Hepatic stellate cell (primary cell): ENCODE results near the gene SH3PXD2A.
"Not testable (repeated sequence)": the region's sequence is repeated elsewhere in the genome, so short reads cannot be mapped to it uniquely, and the experiment has no call there.

Experiments used
- DNase-seq: peaks from one replicate; pipeline ENCODE4 v3.0.0; 2011; ENCODE audit warnings: low spot score

SH3PXD2A gene

DNA sequence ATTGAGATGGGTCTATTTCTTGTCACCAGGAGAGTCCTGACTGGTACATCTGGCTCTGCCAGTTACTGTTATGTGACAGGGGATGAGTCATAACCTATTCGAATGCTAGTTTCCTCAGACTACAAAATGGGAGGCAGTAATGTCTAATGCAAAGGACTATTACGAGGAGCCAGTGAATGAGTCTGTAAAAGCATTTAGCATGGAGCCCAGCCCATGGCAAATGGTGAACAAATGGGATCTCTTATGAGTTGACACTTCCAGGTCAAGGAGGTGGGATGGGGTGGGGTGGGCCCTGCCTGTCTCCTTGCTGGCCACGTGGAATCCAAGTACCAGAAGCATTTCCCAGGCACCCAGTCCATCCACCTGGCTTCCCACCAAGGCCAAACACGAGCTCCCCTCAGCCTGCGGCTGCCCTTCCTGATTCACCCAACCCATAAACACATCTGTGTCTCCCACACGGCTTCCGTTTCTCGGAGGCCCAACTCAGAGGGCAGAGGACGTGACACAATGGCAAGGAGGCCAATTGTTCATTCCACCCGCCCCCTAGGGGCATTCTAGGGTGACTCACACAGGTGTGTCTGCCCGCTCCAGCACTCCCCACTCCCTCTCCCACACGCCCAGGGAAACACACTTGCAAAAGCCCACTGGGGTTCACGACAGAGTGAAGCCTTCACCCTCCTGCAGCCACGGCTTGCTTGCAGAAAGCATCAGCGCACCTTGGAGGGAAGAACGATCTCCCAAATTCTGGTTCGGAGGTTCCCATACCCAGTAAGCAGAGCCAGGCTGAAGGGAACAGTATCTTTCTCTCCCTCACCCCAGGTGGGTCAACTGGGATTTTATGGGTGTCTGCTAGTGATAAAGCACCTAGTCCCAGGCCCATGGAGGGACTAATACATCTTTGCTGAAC, 109.8 kb downstream of the SH3PXD2A start:
- DNase-seq = no peak

DNA sequence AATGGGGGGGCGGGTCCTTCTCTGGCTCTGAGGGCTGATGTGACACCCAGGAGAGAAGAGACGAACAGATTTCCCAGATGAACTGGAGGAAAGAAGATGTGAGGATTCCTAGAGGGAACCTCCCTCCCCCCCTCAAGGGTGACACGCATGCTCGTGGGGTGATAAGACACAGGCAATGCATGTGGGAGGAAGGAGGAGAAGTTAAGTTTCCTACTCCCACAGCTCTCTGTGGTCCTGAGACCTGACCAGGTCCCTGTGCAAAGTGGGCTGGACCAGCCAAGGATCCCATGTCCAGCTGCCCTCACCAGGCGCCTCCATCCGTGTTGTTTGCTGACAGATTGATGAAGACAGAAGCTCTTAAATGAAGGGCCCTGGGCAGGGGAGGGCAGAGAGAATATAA, 112.6 kb downstream of the SH3PXD2A start:
- no peak for DNase-seq

- no peak for DNase-seq
These were observed 114.8 kb downstream of the SH3PXD2A start for GRCh38 chr10:103740611-103741010.

- peak; percentile 86 for DNase-seq
These were observed 116.2 kb downstream of the SH3PXD2A start for GRCh38 chr10:103739039-103739764.

GRCh38 chr10:103737735-103738367, 117.5 kb downstream of the SH3PXD2A start:
- DNase-seq = no peak

GRCh38 chr10:103736763-103737162, 118.6 kb downstream of the SH3PXD2A start:
- DNase-seq = no peak

DNA sequence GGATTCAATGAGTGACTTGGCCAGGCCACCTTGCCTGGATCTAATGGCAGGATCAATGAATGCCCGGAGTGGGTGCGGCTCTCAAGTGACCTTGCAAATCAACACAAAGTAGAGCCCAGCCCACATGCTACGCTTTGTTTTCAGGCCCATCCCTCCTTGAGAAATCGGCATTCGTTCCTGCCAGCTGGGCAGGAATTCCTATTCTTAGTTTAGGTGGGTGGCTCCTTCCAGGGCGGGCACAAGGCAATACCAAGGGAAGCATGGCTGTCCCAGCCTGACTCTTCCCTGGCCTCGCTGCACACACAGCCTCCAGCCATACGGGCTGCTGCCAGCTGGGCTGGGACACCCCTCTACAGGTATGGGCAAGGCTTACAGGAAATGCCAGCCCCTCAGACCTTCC, 119.3 kb downstream of the SH3PXD2A start:
- no peak for DNase-seq

DNA sequence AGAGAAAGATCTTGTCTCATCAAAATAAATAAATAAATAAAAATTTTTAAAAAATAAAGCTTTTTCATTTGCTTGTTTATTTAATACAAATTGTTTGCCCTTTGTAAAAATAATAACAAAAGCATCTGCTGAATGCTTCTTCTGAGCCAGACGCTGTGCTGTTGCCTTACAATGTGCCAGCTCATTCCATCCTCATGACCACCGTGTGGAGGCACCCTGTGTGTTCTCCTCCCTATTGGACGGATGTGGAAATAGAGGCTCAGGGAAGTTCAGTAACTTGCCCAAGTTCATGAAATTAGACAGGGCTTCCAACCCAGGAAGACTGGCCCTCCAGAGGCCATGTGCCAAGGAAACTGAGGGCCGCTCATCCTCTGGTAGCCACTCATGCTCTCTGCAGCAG, 120.6 kb downstream of the SH3PXD2A start:
- DNase-seq = no peak

DNA sequence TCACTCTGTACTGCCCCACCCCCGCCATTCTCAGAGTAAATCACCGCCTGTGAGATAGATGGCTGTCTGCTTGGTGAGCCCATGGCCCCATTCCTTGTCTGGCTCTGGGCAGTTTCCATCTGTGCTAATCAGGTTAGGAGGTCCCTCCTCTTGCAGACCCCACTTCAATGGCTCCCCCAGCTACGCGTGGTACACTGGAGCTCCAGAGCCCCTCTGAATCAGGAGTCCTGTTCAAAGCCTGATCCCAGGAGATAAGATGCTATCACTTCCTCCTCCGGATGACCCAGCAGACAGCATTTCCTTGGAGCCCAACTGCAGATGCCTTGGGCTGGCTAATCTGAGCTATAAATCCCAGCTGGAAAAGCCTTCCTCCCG, 122.3 kb downstream of the SH3PXD2A start:
- no peak for DNase-seq

DNA sequence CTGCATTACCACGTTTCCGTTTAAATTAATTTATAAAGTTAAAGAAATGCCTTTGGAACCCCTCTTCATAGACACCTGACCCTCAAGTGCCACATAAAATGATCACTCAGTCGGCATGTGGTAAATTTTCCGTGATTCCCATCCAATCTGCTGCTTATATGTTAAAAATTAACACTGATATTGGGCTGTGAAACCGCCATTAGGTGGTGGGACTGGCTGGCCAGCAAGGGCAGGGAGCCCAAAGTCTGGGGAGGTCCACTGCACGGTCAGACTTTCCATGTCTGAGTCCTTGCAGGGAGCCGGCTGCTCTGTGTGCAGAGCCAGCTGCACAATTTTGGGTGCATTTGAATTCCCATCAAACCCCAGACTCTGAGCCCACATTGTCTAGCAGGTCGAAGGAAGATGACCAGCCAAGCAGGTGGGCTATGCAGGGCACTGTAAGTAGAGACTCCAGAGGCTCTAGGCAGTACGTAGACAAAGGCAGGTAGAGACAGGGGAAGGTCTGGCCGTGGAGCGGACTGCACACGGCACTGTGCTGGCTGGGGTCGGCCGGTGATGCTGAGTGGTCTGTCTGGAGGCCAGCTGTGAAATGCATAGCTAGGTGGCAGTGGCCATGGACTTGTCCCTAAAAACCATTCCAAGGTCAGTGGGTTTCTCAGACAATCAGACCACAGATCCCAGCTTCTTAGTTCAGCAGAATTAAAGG, 122.9 kb downstream of the SH3PXD2A start:
- no peak for DNase-seq

- DNase-seq = no peak
These were observed 123.6 kb downstream of the SH3PXD2A start for GRCh38 chr10:103731609-103732270.

GRCh38 chr10:103731026-103731425, 124.3 kb downstream of the SH3PXD2A start:
- DNase-seq = not testable (repeated sequence)

GRCh38 chr10:103729851-103730250, 125.5 kb downstream of the SH3PXD2A start:
- DNase-seq = no peak

DNA sequence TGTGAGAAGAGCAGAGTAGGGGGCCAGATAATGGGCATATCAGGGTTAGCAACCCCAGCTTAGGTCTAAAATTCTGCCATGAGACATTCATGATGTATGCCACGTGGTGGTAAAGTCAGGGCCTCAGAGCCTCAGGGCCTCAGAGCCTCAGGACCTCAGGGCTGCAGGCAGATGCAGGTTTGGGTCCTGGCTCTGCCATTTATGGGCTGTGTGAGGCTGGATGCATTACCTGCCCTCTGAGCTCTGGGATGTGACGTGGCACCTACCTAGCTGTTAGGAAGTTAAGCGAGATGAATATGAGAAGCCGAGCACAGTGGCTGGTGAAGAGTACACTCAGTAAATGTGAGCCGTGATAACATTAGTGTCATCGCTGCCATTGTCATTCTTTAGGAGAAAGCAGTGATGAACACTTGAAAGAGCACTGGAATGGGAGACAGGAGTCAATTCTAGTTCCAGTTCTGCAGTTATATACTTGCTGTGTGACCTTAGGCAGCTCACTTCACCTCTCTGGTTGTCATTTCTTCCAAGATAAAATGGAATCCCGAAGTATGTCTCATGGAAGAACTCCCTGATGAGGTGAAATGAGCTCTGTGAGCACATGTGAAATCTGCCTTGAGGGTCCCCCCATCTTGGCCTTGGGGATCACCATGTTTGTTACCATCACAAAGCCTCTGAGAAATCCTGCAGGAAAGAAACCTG, 127.2 kb downstream of the SH3PXD2A start:
- DNase-seq = no peak

- DNase-seq = no peak
These were observed 127.8 kb downstream of the SH3PXD2A start for GRCh38 chr10:103727546-103727963.

- no peak for DNase-seq
These were observed 128.7 kb downstream of the SH3PXD2A start for GRCh38 chr10:103726637-103727036.

- no peak for DNase-seq
These were observed 130.1 kb downstream of the SH3PXD2A start for GRCh38 chr10:103725242-103725641.

- DNase-seq = no peak
These were observed 130.6 kb downstream of the SH3PXD2A start for GRCh38 chr10:103724771-103725170.

GRCh38 chr10:103724074-103724473, 131.3 kb downstream of the SH3PXD2A start:
- DNase-seq = no peak

GRCh38 chr10:103723557-103723956, 131.8 kb downstream of the SH3PXD2A start:
- no peak for DNase-seq

DNA sequence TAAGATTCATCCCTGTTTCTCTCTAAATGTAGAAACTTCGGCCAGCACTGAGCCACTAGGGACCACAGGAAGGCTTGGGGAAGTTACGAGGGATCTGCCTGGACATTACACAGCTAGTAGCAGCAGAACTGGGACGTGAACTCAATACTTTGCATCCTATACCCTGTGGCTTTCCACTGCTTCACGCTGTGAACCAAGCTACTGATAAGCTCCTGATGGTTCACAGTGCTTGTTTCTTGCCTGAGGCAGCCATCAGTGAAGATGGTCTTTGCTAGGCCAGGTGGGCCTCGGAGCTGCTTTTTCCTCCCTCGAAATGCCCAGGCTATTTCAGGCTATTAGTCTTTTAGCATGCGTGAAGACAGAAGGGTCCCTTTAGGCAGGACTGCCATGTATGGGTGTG, 132.7 kb downstream of the SH3PXD2A start:
- DNase-seq = no peak
